HL-60 (cell line): ENCODE measurements around the gene CDA.
A peak's percentile ranks its signal among the peaks of the same experiment; 100 is the strongest.

Experiments
- DNase-seq, 2 experiments: peaks; one replicate each; pipeline ENCODE4 v3.0.0-alpha.2; 2010 to 2020; ENCODE audit warnings: low read depth in 1 of 2, low spot score in 1 of 2
- H3K27ac ChIP-seq: fragments of 250-450 bp; sonication (Bioruptor Pico); replicated peaks from 2 replicates; pipeline ENCODE4 v1.5.1; 2020; ENCODE audit warnings: mild to moderate bottlenecking, moderate library complexity
- H3K27me3 ChIP-seq: fragments of 250-450 bp; sonication (Bioruptor Pico); 2 replicates; pipeline ENCODE4 v1.5.1; 2021; ENCODE audit warnings: mild to moderate bottlenecking, moderate library complexity; ENCODE audit not compliant: insufficient read depth, poor library complexity, severe bottlenecking
- H3K4me3 ChIP-seq: replicated peaks from 2 replicates; pipeline ENCODE4 v1.5.1; 2011; ENCODE audit warnings: mild to moderate bottlenecking, control low read depth, low read length; ENCODE audit not compliant: insufficient read depth
- GABPA ChIP-seq: IDR thresholded peaks from 2 replicates; pipeline ENCODE4 v1.6.1; 2012; ENCODE audit warnings: low read depth
- POLR2AphosphoS5 ChIP-seq: IDR thresholded peaks from 2 replicates; pipeline ENCODE4 v1.6.1; 2012; ENCODE audit warnings: low read depth
- SPI1 ChIP-seq: IDR thresholded peaks from 2 replicates; pipeline ENCODE4 v1.6.1; 2012; ENCODE audit warnings: low read depth, mild to moderate bottlenecking, borderline replicate concordance
- TF ChIP-seq, protein P1 (sequence below): IDR thresholded peaks from one replicate; pipeline ENCODE4 v1.5.1; 2011; ENCODE audit warnings: low read length, control low read depth, inconsistent platforms; ENCODE audit not compliant: insufficient read depth
- TF ChIP-seq, protein P2 (sequence below): IDR thresholded peaks from 2 replicates; pipeline ENCODE4 v1.6.1; 2012; ENCODE audit warnings: low read depth; ENCODE audit not compliant: insufficient replicate concordance

Gene CDA

DNA sequence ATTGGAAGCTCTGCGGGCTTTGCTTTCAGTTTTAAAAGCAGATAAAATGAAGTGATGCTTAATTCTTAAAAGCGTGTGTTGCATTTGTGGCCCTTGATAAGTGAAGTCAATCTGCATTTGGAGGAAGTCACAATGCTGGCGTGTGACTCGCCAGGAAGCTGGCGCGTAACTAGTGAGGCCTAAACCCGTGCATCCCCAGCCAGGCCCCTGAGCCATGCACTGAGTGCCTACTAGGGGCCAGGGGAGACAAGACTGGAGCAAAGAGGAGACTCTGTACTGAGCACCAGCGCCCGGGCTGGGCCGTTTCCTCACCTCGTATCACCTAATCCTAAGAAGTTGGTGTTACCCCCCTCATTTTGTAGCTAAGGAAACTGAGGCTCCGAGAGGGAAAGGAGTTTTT is 76.8 kb downstream of the CDA start:
- no peak overlapping the region for H3K4me3 ChIP-seq

DNA sequence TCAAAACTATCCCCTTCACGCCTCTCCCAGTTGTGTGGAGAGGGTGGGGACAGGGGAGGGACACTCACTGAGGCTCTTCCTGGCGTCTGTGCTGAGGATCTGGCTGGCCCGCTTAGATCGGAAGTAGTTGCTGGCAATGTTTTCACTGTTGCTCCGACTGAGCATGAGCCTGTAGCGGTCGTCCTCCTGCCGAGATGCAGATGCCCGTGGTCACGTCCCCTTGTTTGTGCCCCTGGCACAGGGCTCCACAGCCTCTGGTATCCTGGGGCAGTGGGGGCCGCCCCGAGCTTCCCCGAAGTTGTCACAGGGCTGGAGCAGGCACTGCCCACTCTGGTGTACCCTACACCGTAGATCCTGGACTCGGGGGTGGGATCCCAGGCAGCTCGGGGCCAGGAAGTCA is 77.2 kb downstream of the CDA start:
- Histone ChIP-seq H3K4me3 (no peak overlapping the region), H3K27ac (no peak overlapping the region), H3K27me3 (no peaks in the 10 kb centered on the region)
- DNase-seq = no peak
- TF ChIP-seq GABPA (no peak), SPI1 (no peak), POLR2AphosphoS5 (no peak)
- TF ChIP-seq, protein P1, sequence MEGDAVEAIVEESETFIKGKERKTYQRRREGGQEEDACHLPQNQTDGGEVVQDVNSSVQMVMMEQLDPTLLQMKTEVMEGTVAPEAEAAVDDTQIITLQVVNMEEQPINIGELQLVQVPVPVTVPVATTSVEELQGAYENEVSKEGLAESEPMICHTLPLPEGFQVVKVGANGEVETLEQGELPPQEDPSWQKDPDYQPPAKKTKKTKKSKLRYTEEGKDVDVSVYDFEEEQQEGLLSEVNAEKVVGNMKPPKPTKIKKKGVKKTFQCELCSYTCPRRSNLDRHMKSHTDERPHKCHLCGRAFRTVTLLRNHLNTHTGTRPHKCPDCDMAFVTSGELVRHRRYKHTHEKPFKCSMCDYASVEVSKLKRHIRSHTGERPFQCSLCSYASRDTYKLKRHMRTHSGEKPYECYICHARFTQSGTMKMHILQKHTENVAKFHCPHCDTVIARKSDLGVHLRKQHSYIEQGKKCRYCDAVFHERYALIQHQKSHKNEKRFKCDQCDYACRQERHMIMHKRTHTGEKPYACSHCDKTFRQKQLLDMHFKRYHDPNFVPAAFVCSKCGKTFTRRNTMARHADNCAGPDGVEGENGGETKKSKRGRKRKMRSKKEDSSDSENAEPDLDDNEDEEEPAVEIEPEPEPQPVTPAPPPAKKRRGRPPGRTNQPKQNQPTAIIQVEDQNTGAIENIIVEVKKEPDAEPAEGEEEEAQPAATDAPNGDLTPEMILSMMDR = no peak
- TF ChIP-seq, protein P2, sequence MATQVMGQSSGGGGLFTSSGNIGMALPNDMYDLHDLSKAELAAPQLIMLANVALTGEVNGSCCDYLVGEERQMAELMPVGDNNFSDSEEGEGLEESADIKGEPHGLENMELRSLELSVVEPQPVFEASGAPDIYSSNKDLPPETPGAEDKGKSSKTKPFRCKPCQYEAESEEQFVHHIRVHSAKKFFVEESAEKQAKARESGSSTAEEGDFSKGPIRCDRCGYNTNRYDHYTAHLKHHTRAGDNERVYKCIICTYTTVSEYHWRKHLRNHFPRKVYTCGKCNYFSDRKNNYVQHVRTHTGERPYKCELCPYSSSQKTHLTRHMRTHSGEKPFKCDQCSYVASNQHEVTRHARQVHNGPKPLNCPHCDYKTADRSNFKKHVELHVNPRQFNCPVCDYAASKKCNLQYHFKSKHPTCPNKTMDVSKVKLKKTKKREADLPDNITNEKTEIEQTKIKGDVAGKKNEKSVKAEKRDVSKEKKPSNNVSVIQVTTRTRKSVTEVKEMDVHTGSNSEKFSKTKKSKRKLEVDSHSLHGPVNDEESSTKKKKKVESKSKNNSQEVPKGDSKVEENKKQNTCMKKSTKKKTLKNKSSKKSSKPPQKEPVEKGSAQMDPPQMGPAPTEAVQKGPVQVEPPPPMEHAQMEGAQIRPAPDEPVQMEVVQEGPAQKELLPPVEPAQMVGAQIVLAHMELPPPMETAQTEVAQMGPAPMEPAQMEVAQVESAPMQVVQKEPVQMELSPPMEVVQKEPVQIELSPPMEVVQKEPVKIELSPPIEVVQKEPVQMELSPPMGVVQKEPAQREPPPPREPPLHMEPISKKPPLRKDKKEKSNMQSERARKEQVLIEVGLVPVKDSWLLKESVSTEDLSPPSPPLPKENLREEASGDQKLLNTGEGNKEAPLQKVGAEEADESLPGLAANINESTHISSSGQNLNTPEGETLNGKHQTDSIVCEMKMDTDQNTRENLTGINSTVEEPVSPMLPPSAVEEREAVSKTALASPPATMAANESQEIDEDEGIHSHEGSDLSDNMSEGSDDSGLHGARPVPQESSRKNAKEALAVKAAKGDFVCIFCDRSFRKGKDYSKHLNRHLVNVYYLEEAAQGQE = no peak

More for the DNA sequence above, 76.8 kb downstream of the CDA start:
- TF ChIP-seq POLR2AphosphoS5 (no peak), SPI1 (no peak), GABPA (no peak)
- TF ChIP-seq, protein P2 = no peak
- TF ChIP-seq, protein P1 = no peak
- peak in 1 of 2 experiments; percentile 41 for DNase-seq
- Histone ChIP-seq H3K27me3 (no peaks in the 10 kb centered on the region), H3K27ac (no peak overlapping the region)

DNA sequence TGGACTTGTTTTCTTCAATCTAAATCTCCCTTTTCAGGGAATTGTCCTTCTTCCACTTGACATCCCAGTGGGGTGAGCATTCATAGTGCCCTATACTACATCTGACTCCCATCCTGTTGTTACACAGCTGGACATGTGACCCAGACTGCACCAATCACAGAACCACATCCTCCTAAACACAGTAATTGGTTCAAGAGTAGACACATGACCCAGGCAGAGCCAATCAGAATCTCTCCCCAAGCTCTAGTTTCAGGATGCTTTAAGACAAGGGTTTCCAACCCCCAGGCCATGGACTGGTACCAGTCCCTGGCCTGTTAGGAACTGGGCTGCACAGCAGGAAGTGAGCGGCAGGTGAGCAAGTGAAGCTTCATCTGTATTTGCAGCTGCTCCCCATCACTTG is 77.9 kb downstream of the CDA start:
- Histone ChIP-seq H3K4me3 (no peak overlapping the region), H3K27ac (no peak overlapping the region), H3K27me3 (no peaks in the 10 kb centered on the region)
- TF ChIP-seq, protein P1 = no peak
- TF ChIP-seq SPI1 (no peak), POLR2AphosphoS5 (no peak), GABPA (no peak)
- TF ChIP-seq, protein P2 = no peak
- no peak for DNase-seq
